WTC11 (cell line): ENCODE measurements around the gene C6orf141.

Experiments used
- ATF2 ChIP-seq: sonication (generic); formaldehyde crosslinking; IDR thresholded peaks from 2 replicates; pipeline ENCODE4 v1.8.1; 2022; ENCODE audit warnings: low read depth, missing genetic modification reagents, borderline replicate concordance
- CTCF ChIP-seq: fragments of 200-600 bp; IDR thresholded peaks from 2 replicates; pipeline ENCODE4 v1.8.0; 2022; ENCODE audit warnings: antibody characterized with exemption
- E2F4 ChIP-seq: sonication (generic); formaldehyde crosslinking; IDR thresholded peaks from 2 replicates; pipeline ENCODE4 v1.8.1; 2022; ENCODE audit warnings: low read depth, mild to moderate bottlenecking, moderate library complexity, missing genetic modification reagents, borderline replicate concordance
- JUN ChIP-seq: sonication (generic); formaldehyde crosslinking; IDR thresholded peaks from 2 replicates; pipeline ENCODE4 v1.8.0; 2023; ENCODE audit warnings: mild to moderate bottlenecking, missing genetic modification reagents
- PRDM15 ChIP-seq: sonication (generic); formaldehyde crosslinking; IDR thresholded peaks from 2 replicates; pipeline ENCODE4 v1.8.0; 2022; ENCODE audit warnings: missing genetic modification reagents
- TF ChIP-seq, protein P1 (sequence below): fragments of 250-450 bp; sonication (Bioruptor Pico); conservative IDR thresholded peaks from 2 replicates; pipeline ENCODE4 v1.9.0; 2021; ENCODE audit warnings: mild to moderate bottlenecking

DNA sequence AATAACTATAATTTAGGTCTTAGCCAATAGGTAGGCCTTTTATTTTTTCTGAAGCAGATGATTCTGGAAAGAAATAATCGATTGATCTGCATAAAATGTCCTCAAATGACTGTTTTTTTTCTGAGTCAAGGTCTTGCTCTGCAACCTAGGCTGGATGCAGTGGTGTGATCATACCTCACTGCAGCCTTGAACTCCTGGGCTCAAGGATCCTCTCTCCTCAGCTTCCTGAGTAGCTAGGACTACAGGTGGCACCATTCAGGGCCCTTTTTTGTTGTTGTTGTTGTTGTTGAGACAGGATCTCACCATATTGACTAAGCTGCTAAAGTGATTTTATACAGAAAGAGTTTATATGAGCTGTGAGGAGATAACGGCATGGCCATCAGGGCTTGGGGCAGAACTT lies 32.5 kb upstream of the C6orf141 start:
- TF ChIP-seq E2F4 (CRISPR knock-in tag) (no peak), ATF2 (CRISPR knock-in tag) (no peak), CTCF (no peak), JUN (no peak), PRDM15 (CRISPR knock-in tag) (no peak)
- TF ChIP-seq, protein P1, sequence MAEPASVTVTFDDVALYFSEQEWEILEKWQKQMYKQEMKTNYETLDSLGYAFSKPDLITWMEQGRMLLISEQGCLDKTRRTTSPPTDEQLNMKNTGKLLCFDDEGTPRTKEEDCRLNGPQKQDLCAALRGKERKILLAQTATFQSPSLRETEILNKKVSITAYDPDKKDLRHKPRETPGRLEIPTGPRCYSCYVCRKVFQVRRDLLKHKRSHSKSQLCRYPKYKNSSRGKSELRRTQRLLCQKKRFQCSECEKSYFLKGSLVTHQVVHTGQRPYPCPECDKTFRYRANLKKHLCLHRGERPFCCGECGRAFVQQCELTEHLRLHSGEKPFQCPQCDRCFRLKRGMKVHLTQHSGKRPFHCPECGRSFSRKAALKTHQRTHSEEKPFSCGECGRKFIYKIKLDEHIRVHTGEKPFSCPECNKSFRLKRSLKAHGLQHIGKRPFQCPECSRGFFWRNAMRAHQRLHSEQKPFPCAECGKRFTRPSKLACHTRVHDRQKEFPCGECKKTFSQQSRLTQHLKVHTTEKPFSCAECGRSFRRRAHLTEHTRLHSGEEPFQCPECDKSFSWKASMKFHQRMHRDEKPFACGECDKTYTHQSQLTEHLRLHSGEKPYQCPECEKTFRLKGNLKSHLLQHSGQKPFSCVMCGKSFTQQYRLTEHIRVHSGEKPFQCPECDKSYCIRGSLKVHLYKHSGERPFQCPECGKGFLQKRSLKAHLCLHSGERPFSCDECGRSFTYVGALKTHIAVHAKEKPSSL (CRISPR knock-in tag) = no peak
